ENCODE data around the gene NPHP4.

Gene NPHP4

DNA sequence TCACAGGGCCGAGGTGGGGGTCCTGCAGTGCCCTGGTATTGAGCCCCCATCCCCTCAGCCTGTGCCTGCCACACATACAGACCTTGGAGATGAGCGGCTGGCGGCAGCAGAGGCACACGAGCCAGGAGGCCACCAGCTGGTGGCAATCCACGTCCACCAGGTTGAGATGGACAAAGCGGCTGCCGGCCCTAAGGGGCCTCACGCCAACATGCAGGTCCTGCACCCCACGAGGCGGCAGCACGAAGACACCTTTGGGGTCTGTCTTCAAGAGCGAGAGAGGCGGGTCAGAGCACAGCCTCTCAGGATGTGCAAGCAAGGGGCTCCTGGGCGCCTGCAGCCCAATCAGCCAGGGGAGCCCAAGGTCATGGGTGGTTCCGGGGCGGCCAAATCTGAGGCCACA lies 128.0 kb downstream of the NPHP4 start:
- Histone ChIP-seq H3K79me2 (ENCODE audit: control insufficient read depth, low read length) (no peaks in the 10 kb centered on the region), H3K36me3 (ENCODE audit: control insufficient read depth, low read length) (no peaks in the 10 kb centered on the region), H4K20me1 (ENCODE audit: control insufficient read depth, insufficient read depth, low read depth, low read length) (no peaks in the 10 kb centered on the region), H3K27ac (ENCODE audit: low read depth, low read length) (no peak overlapping the region), H3K9me2 (replicated peaks; ENCODE audit: control insufficient read depth, low read length) (no peaks in the 10 kb centered on the region), H3K4me3 (ENCODE audit: low read length) (no peak overlapping the region), H3F3A (ENCODE audit: control insufficient read depth, insufficient read depth) (peaks cover 7% of the 10 kb centered on the region), H3K4me2 (ENCODE audit: low read length) (no peak overlapping the region), H3K27me3 (ENCODE audit: control insufficient read depth, low read length) (no peaks in the 10 kb centered on the region), H3K9me3 (ENCODE audit: control insufficient read depth, insufficient read depth, low read length) (peaks cover 9% of the 10 kb centered on the region; the same call in 1 of the 2 replicates), H3K4me1 (ENCODE audit: control insufficient read depth, low read length) (no peaks in the 10 kb centered on the region)
- TF ChIP-seq EZH2phosphoT487 (IDR thresholded peaks at IDR 0.05; ENCODE audit: borderline replicate concordance, low read length) = no peak
- TF ChIP-seq, protein P1, sequence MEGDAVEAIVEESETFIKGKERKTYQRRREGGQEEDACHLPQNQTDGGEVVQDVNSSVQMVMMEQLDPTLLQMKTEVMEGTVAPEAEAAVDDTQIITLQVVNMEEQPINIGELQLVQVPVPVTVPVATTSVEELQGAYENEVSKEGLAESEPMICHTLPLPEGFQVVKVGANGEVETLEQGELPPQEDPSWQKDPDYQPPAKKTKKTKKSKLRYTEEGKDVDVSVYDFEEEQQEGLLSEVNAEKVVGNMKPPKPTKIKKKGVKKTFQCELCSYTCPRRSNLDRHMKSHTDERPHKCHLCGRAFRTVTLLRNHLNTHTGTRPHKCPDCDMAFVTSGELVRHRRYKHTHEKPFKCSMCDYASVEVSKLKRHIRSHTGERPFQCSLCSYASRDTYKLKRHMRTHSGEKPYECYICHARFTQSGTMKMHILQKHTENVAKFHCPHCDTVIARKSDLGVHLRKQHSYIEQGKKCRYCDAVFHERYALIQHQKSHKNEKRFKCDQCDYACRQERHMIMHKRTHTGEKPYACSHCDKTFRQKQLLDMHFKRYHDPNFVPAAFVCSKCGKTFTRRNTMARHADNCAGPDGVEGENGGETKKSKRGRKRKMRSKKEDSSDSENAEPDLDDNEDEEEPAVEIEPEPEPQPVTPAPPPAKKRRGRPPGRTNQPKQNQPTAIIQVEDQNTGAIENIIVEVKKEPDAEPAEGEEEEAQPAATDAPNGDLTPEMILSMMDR (IDR thresholded peaks at IDR 0.05; ENCODE audit: low read depth, low read length, poor library complexity, severe bottlenecking) = no peak

DNA sequence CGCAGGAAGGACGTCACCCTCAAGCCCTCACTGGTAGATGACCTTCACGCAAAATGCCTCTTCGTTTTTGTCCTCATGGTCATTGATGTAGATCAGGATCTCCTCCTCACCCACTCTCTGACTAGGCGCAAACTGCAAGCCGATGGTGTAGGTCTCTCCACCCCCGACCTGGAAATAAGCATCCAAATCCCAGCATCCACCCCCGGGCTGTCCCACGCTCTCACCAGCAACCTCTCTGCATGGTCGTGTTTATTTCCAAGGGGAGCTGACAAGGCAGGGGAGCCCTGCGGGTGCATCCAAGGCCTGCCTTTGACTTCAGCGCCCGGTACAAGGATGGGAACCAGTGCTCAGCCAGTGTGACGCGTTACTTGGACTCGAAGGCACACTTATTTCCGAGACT lies 129.0 kb downstream of the NPHP4 start:
- Histone ChIP-seq H3K27me3 (ENCODE audit: control insufficient read depth, low read length) (no peaks in the 10 kb centered on the region), H3K4me3 (ENCODE audit: low read length) (no peak overlapping the region), H3K4me1 (ENCODE audit: control insufficient read depth, low read length) (no peaks in the 10 kb centered on the region), H3F3A (ENCODE audit: control insufficient read depth, insufficient read depth) (no peaks in the 10 kb centered on the region), H3K9me3 (ENCODE audit: control insufficient read depth, insufficient read depth, low read length) (no peaks in the 10 kb centered on the region), H3K36me3 (ENCODE audit: control insufficient read depth, low read length) (no peaks in the 10 kb centered on the region), H3K27ac (ENCODE audit: low read depth, low read length) (no peak overlapping the region), H3K4me2 (ENCODE audit: low read length) (no peak overlapping the region), H4K20me1 (ENCODE audit: control insufficient read depth, insufficient read depth, low read depth, low read length) (no peaks in the 10 kb centered on the region), H3K9me2 (replicated peaks; ENCODE audit: control insufficient read depth, low read length) (no peaks in the 10 kb centered on the region), H3K79me2 (ENCODE audit: control insufficient read depth, low read length) (no peaks in the 10 kb centered on the region)
- TF ChIP-seq EZH2phosphoT487 (IDR thresholded peaks at IDR 0.05; ENCODE audit: borderline replicate concordance, low read length) = no peak
- TF ChIP-seq, protein P1 (IDR thresholded peaks at IDR 0.05; ENCODE audit: low read depth, low read length, poor library complexity, severe bottlenecking) = no peak

DNA sequence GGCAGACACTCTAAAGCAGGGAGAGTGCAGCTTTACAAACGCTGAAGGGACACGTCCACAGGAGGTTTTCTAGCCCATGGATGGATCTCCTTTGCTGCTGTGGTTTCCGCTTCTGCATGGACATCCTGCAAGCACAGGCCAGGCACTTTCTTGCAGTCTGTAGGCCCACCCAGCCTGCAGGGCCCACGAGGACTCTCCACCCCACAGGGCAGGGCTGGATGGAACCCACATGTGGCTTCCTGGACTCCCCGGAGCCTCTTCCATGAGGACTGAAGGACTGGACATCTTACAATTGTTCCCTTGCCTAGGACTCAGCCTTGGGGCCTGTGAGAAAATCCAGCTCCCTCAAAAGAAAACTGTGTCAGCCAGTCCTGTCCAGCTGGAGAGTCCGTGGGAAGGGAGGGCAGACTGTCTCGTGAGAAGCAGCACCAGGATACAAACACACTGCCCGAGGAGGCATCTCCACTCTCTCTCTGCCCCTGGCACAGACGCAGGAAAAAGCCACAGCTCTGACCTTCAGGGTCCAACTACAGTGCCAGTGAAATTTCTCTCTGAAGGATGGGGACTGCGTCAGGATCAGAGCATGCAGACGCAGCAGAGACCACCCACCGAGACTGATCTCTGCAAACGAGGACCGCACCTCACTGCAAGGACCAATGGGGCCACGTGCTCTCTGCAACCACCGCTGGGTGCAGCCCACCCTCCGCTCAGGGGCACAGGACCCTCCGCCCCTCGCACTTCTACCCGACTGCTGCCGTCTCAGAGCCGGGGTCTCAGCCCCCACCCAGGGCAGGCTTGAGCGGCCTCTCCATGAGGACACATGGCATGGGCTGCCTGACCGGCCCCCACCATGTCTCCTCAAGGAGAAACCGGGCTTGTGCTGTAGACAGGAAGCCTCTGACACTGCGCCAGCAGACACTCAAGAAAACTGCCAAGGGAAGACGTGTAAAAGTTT lies 130.1 kb downstream of the NPHP4 start:
- Histone ChIP-seq H3K36me3 (ENCODE audit: control insufficient read depth, low read length) (no peaks in the 10 kb centered on the region), H3F3A (ENCODE audit: control insufficient read depth, insufficient read depth) (no peaks in the 10 kb centered on the region), H3K9me2 (replicated peaks; ENCODE audit: control insufficient read depth, low read length) (no peaks in the 10 kb centered on the region), H3K27ac (ENCODE audit: low read depth, low read length) (no peak overlapping the region), H3K79me2 (ENCODE audit: control insufficient read depth, low read length) (no peaks in the 10 kb centered on the region), H3K4me3 (ENCODE audit: low read length) (no peak overlapping the region), H3K27me3 (ENCODE audit: control insufficient read depth, low read length) (no peaks in the 10 kb centered on the region), H3K4me2 (ENCODE audit: low read length) (no peak overlapping the region), H3K4me1 (ENCODE audit: control insufficient read depth, low read length) (no peaks in the 10 kb centered on the region), H4K20me1 (ENCODE audit: control insufficient read depth, insufficient read depth, low read depth, low read length) (no peaks in the 10 kb centered on the region), H3K9me3 (ENCODE audit: control insufficient read depth, insufficient read depth, low read length) (no peaks in the 10 kb centered on the region)
- TF ChIP-seq EZH2phosphoT487 (IDR thresholded peaks at IDR 0.05; ENCODE audit: borderline replicate concordance, low read length) = no peak
- TF ChIP-seq, protein P1 (IDR thresholded peaks at IDR 0.05; ENCODE audit: low read depth, low read length, poor library complexity, severe bottlenecking) = no peak
